Transverse colon (tissue), 4 donors: ENCODE results near the gene ST3GAL2. TPM values are rescaled to one million over a fixed set of nuclear protein-coding genes. Genes with fewer than 3 reads are reported as not detected.

Experiments
- DNase-seq: peaks from one replicate; pipeline ENCODE4 v3.0.0-alpha.2; 2019
- H3K27ac ChIP-seq, 4 donors: fragments of 200-600 bp; sonication (generic); 2 replicates each; pipeline ENCODE4 v1.5.1; 2016 to 2018; ENCODE audit warnings: inconsistent platforms in 4 of 4
- H3K27me3 ChIP-seq: fragments of 200-600 bp; sonication (generic); 2 replicates; pipeline ENCODE4 v1.5.1; 2017; ENCODE audit warnings: inconsistent platforms
- H3K36me3 ChIP-seq, 4 donors: fragments of 200-600 bp; sonication (generic); 2 replicates each; pipeline ENCODE4 v1.5.1; 2017 to 2019; ENCODE audit warnings: inconsistent platforms in 4 of 4
- H3K4me1 ChIP-seq, 4 donors: fragments of 200-600 bp; sonication (generic); 2 replicates each; pipeline ENCODE4 v1.5.1; 2017 to 2020; ENCODE audit warnings: inconsistent platforms in 4 of 4
- H3K4me3 ChIP-seq, 4 donors: fragments of 200-600 bp; sonication (generic); 1 replicate in 1 of 4; 2 replicates in 3 of 4; pipeline versions ENCODE4 v1.5.1 to v1.6.1; 2017 to 2019; ENCODE audit warnings: inconsistent platforms in 4 of 4
- H3K9me3 ChIP-seq, 2 donors: fragments of 200-600 bp; sonication (generic); 2 replicates each; pipeline ENCODE4 v1.5.1; 2017 to 2019; ENCODE audit warnings: inconsistent platforms in 2 of 2
- CTCF ChIP-seq, 5 experiments: fragments of 200-600 bp in 3 of 5; fragments of 450-650 bp in 2 of 5; sonication (generic) in 3 of 5; IDR thresholded peaks; 1 replicate in 2 of 5; 2 replicates in 3 of 5; pipeline ENCODE4 v1.5.1; 2016 to 2017; ENCODE audit warnings: antibody characterized with exemption in 5 of 5, inconsistent platforms in 3 of 5, mild to moderate bottlenecking in 2 of 5, moderate library complexity in 1 of 5
- EP300 ChIP-seq: sonication (generic); formaldehyde crosslinking; IDR thresholded peaks from one replicate; pipeline ENCODE4 v1.6.1; 2017; ENCODE audit warnings: antibody characterized with exemption, low read depth
- POLR2A ChIP-seq: fragments of 450-650 bp; IDR thresholded peaks from one replicate; pipeline ENCODE4 v1.6.1; 2016; ENCODE audit warnings: antibody characterized with exemption, mild to moderate bottlenecking, moderate library complexity
- POLR2AphosphoS5 ChIP-seq, 3 donors: sonication (generic); formaldehyde crosslinking; IDR thresholded peaks; one replicate each; pipeline ENCODE4 v1.6.1; 2016; ENCODE audit warnings: antibody characterized with exemption in 3 of 3
- WGBS, 2 donors: methylation state at CpG; one replicate each; pipeline ENCODE4 v1.1.5; 2018; ENCODE audit warnings: low coverage in 1 of 2; 5-methylcytosine and 5-hydroxymethylcytosine counted together
- in situ Hi-C, 4 donors: fragments of 200-750 bp; cut with MboI; loops; one replicate each; pipeline versions ENCODE4 v1.15.0 to v1.15.1; 2017; ENCODE audit warnings: low sequenced_read_pairs in 3 of 4, low pct_ligation_motif_present in 1 of 4, low pct_unique_long_range_greater_than_20kb in 1 of 4
- intact Hi-C: fragments of 100-400 bp; cut with DNase I; formaldehyde crosslinking; loops from one replicate; pipeline ENCODE4 v1.15.1; 2023; ENCODE audit warnings: low total_unique reads
- total RNA-seq, 4 donors: library from RNA; depleted of rRNA; stranded (reverse); fragments of >200 nt; gene quantifications; one replicate each; pipeline ENCODE4 v1.1.0, GENCODE V29; 2016

ST3GAL2 gene
- total RNA-seq, 4 donors from 2014 or later: 2.6 to 16.5 (median 8.5) TPM

- in situ Hi-C loops: loop anchor here in 2 of 4 donors (10.0 to 25.0 kb wide), 2 partner anchors 53 to 95 kb away; no protein-coding TSS in a partner anchor
- peaks cover 0 to 21% (median 9%) of the 10 kb centered on the region in 4 donors for H3K4me1 ChIP-seq
- WGBS, 2 donors: 92 to 95% methylated on average over 2 to 5 of the region's 5 CpGs
- intact Hi-C loops: no loop called here
- TF ChIP-seq CTCF (IDR thresholded peaks at IDR 0.05): no peak
- TF ChIP-seq EP300: no peak
- H3K27me3 ChIP-seq: no peaks in the 10 kb centered on the region
- no peaks in the 10 kb centered on the region for H3K9me3 ChIP-seq
- H3K36me3 ChIP-seq: no peaks in the 10 kb centered on the region
- no peak overlapping the region for H3K27ac ChIP-seq
- no peak overlapping the region for H3K4me3 ChIP-seq
- no peak for DNase-seq
These were observed 18.7 kb upstream of the ST3GAL2 start for GRCh38 chr16:70457446-70458166.

- 84 to 91% methylated on average over 5 to 7 of the region's 7 CpGs for WGBS, 2 donors
- no peak for DNase-seq
- Histone ChIP-seq H3K4me3 (no peak overlapping the region), H3K36me3 (no peaks in the 10 kb centered on the region), H3K9me3 (no peaks in the 10 kb centered on the region), H3K4me1 (peaks cover 0 to 21% (median 9%) of the 10 kb centered on the region in 4 donors), H3K27me3 (no peaks in the 10 kb centered on the region), H3K27ac (peak overlapping the region in 2 of 4 donors; percentile 91 to 94)
- in situ Hi-C loops: loop anchor here in 2 of 4 donors (10.0 to 25.0 kb wide), 2 partner anchors 51 to 94 kb away; no protein-coding TSS in a partner anchor
- TF ChIP-seq POLR2A (no peak), EP300 (no peak), POLR2AphosphoS5 (IDR thresholded peaks at IDR 0.05) (no peak), CTCF (IDR thresholded peaks at IDR 0.05) (no peak)
- intact Hi-C loops: no loop called here
These were observed 17.0 kb upstream of the ST3GAL2 start for GRCh38 chr16:70455910-70456309.

GRCh38 chr16:70454222-70455034 is 15.5 kb upstream of the ST3GAL2 start, which contains the start of gene FCSK:
TSS of gene FCSK (plus strand) at chr16:70454595. CDS start at chr16:70463191, 8,596 bp downstream.
- WGBS, 2 donors: 0 to 2% methylated on average over 8 to 55 of the region's 67 CpGs
- peak; percentile 66 for DNase-seq
- Histone ChIP-seq H3K36me3 (no peaks in the 10 kb centered on the region), H3K9me3 (no peaks in the 10 kb centered on the region), H3K4me3 (peak within 1 kb of the TSS; percentile 90 to 98 (median 93)), H3K4me1 (peaks cover 0 to 21% (median 9%) of the 10 kb centered on the region in 4 donors), H3K27ac (peak within 1 kb of the TSS; percentile 90 to 94 (median 92)), H3K27me3 (no peaks in the 10 kb centered on the region)
- in situ Hi-C loops: loop anchor here in 2 of 4 donors (10.0 to 25.0 kb wide), 2 partner anchors 50 to 92 kb away; no protein-coding TSS in a partner anchor
- peak in 2 of 3 donors; percentile 46 to 62 for TF ChIP-seq POLR2AphosphoS5 (IDR thresholded peaks at IDR 0.05)
- peak; percentile 34 for TF ChIP-seq POLR2A
- peak in 2 of 5 experiments; percentile 4 to 16 for TF ChIP-seq CTCF (IDR thresholded peaks at IDR 0.05)
- TF ChIP-seq EP300: no peak
- intact Hi-C loops: loop anchor here (5.0 kb wide), 1 partner anchor 72 kb away; no protein-coding TSS in a partner anchor

- H3K9me3 ChIP-seq: no peaks in the 10 kb centered on the region
- TF ChIP-seq POLR2AphosphoS5 (IDR thresholded peaks at IDR 0.05) (no peak), POLR2A (no peak), EP300 (no peak), CTCF (IDR thresholded peaks at IDR 0.05) (no peak)
- H3K36me3 ChIP-seq: no peaks in the 10 kb centered on the region
- 1% methylated on average over 8 of the region's 8 CpGs; no CpG with 5 or more reads in 1 of the 2 donors for WGBS, 2 donors
- intact Hi-C loops (loop anchor here (5.0 kb wide), 1 partner anchor 72 kb away; no protein-coding TSS in a partner anchor), in situ Hi-C loops (loop anchor here in 2 of 4 donors (10.0 to 25.0 kb wide), 2 partner anchors 49 to 92 kb away; no protein-coding TSS in a partner anchor)
- peak overlapping the region; percentile 90 to 94 (median 92) for H3K27ac ChIP-seq
- H3K4me3 ChIP-seq: peak overlapping the region; percentile 90 to 98 (median 93)
- H3K4me1 ChIP-seq: peaks cover 0 to 21% (median 9%) of the 10 kb centered on the region in 4 donors
- DNase-seq: no peak
- no peaks in the 10 kb centered on the region for H3K27me3 ChIP-seq
These were observed 15.0 kb upstream of the ST3GAL2 start for GRCh38 chr16:70453892-70454221.
